Measurements from ENCODE around the gene NAA38. TPM values are rescaled to one million over a fixed set of nuclear protein-coding genes. Genes with fewer than 3 reads are reported as not detected.
"Not testable (repeated sequence)": the region's sequence is repeated elsewhere in the genome, so short reads cannot be mapped to it uniquely, and the experiment has no call there.

The NAA38 gene
- total RNA-seq, 3 donors from 2014 or later = 40.4 to 47.5 (median 41.5) TPM

GRCh38 chr17:7820231-7820630 lies 37.1 kb downstream of the NAA38 start:
- H3K4me1 Mint-ChIP-seq (ENCODE audit: low read depth) = peaks cover 3% of the 10 kb centered on the region
- ATAC-seq (no peak), DNase-seq (no peak)
- no peaks in the 10 kb centered on the region for H3K36me3 Mint-ChIP-seq (ENCODE audit: insufficient read depth)
- H3K9me3 Mint-ChIP-seq = no peaks in the 10 kb centered on the region
- no peak overlapping the region for H3K4me3 Mint-ChIP-seq
- no peaks in the 10 kb centered on the region for H3K27me3 Mint-ChIP-seq (ENCODE audit: low read depth)

- no peaks in the 10 kb centered on the region for H3K36me3 Mint-ChIP-seq (ENCODE audit: insufficient read depth)
- ATAC-seq = no peak
- H3K4me3 Mint-ChIP-seq = no peak overlapping the region
- H3K4me1 Mint-ChIP-seq (ENCODE audit: low read depth) = no peaks in the 10 kb centered on the region
- H3K9me3 Mint-ChIP-seq = no peaks in the 10 kb centered on the region
- DNase-seq = no peak
- H3K27me3 Mint-ChIP-seq (ENCODE audit: low read depth) = peaks cover 2% of the 10 kb centered on the region
Observed at GRCh38 chr17:7818746-7819645, 38.4 kb downstream of the NAA38 start.

DNA sequence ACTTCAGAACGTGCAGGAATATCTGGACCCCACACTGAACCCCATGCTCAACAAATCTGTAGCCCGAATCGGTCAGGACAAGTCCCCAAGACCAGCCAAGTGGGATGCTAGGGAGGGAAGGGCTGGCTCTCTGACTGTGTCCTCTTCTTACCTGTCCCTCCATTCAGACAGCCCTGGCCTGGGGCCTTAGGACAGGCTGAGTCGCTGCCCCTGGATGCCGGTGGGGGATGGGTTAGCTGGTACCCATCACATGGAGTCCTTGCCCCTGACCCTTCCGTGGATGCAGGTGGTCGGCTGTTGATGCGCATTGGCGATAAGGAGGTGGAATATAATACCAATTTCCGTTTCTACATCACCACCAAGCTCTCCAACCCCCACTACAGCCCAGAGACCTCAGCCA lies 39.3 kb downstream of the NAA38 start:
- Mint-ChIP-seq H3K9me3 (no peaks in the 10 kb centered on the region), H3K4me1 (ENCODE audit: low read depth) (no peaks in the 10 kb centered on the region), H3K4me3 (no peak overlapping the region), H3K36me3 (ENCODE audit: insufficient read depth) (no peaks in the 10 kb centered on the region), H3K27me3 (ENCODE audit: low read depth) (peaks cover 2% of the 10 kb centered on the region)
- DNase-seq (no peak), ATAC-seq (no peak)

DNA sequence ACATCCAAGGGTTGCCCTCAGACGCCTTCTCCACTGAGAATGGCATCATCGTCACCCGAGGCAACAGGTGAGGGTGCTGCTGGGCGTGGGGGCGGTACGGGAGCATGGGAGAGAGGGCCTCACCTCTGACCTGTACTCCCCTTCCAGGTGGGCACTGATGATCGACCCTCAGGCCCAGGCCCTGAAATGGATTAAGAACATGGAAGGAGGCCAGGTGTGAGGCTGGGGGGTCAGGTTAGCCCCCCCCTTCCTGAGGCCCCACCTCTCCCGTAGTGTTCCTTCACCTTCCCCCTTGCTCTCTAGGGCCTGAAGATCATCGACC lies 39.8 kb downstream of the NAA38 start:
- H3K4me1 Mint-ChIP-seq (ENCODE audit: low read depth) = no peaks in the 10 kb centered on the region
- H3K27me3 Mint-ChIP-seq (ENCODE audit: low read depth) = peaks cover 2% of the 10 kb centered on the region
- no peak overlapping the region for H3K4me3 Mint-ChIP-seq
- H3K9me3 Mint-ChIP-seq = no peaks in the 10 kb centered on the region
- DNase-seq (no peak), ATAC-seq (no peak)
- no peaks in the 10 kb centered on the region for H3K36me3 Mint-ChIP-seq (ENCODE audit: insufficient read depth)

DNA sequence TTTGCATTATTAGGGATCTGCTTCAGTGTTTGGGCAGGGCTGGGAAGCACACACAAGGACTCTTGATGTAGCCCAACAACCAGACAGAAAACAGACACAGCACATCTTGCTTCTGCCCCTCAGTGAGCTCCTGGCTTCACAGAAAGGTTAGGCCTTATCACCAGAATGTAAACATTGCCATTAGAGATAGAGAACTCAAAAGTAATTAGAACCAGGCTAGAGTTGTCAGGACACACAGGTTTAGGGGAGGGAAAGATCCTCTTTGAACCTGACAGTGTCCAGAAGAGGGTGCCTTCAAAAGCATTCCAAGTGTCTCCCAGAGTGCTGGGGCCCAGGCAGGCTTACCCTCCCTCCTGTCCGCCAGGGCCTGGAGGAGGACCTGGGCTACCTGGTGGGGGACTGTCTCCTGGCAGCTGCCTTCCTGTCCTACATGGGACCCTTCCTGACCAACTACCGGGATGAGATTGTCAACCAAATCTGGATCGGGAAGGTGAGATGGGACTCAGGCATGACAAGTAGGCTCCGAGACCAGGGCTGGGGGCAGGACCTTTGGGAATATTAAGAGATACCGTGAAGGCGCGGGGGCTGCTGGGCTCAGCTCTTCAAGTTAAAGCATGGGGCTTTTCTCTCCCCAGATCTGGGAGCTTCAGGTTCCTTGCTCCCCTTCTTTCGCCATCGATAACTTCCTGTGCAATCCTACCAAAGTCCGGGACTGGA lies 40.3 kb downstream of the NAA38 start:
- Mint-ChIP-seq H3K9me3 (no peaks in the 10 kb centered on the region), H3K36me3 (ENCODE audit: insufficient read depth) (no peaks in the 10 kb centered on the region), H3K4me3 (no peak overlapping the region), H3K27me3 (ENCODE audit: low read depth) (peaks cover 2% of the 10 kb centered on the region), H3K4me1 (ENCODE audit: low read depth) (no peaks in the 10 kb centered on the region)
- ATAC-seq (no peak), DNase-seq (no peak)

GRCh38 chr17:7814969-7815368 lies 42.4 kb downstream of the NAA38 start:
- H3K27me3 Mint-ChIP-seq (ENCODE audit: low read depth) = peaks cover 2% of the 10 kb centered on the region
- no peak overlapping the region for H3K4me3 Mint-ChIP-seq
- no peak for ATAC-seq
- no peaks in the 10 kb centered on the region for H3K4me1 Mint-ChIP-seq (ENCODE audit: low read depth)
- no peak for DNase-seq
- H3K36me3 Mint-ChIP-seq (ENCODE audit: insufficient read depth) = no peaks in the 10 kb centered on the region
- no peaks in the 10 kb centered on the region for H3K9me3 Mint-ChIP-seq

- Mint-ChIP-seq H3K27me3 (ENCODE audit: low read depth) (peaks cover 22% of the 10 kb centered on the region), H3K9me3 (no peaks in the 10 kb centered on the region), H3K4me3 (no peak overlapping the region), H3K4me1 (ENCODE audit: low read depth) (no peaks in the 10 kb centered on the region), H3K36me3 (ENCODE audit: insufficient read depth) (no peaks in the 10 kb centered on the region)
- DNase-seq (no peak), ATAC-seq (no peak)
Observed at GRCh38 chr17:7811251-7811650, 46.1 kb downstream of the NAA38 start.

GRCh38 chr17:7809791-7810343 lies 47.5 kb downstream of the NAA38 start:
- peaks cover 26% of the 10 kb centered on the region for H3K27me3 Mint-ChIP-seq (ENCODE audit: low read depth)
- H3K9me3 Mint-ChIP-seq; ATAC-seq; H3K36me3 Mint-ChIP-seq (ENCODE audit: insufficient read depth); H3K4me1 Mint-ChIP-seq (ENCODE audit: low read depth); H3K4me3 Mint-ChIP-seq; DNase-seq: not testable (repeated sequence)

DNA sequence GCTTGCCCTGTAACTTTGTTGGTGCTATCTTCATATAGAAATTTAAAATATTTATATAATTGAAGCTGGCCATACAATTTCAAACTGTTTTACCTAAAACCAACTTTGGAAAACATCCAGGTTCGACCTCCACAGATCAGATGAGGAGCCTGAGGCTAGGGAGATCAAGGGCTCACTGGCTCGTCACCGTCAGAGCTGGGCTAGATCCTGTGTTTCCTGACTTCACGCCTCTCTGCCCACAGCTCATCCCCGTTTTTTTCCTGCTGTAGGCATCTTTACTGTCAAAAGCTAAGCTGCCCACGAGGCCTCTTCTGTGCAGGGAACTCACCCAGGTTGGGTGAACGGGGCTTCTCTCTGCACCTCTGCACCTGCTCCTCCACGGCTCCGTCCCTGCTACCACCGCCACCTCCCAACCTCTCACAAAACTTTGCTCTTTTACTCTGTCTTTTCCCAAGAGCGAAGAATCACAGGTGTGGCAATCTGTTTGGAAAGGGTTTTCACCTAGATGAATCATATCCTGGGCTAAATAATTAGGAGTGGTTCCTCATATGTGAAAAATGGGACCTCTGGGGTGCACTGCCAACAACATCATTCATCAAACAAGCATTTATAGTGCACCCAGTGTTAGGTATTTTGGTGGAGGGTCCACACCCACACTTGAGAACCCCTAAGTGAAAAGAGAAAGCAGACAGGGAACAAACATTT lies 48.1 kb downstream of the NAA38 start:
- Mint-ChIP-seq H3K9me3 (no peaks in the 10 kb centered on the region), H3K36me3 (ENCODE audit: insufficient read depth) (no peaks in the 10 kb centered on the region), H3K4me3 (no peak overlapping the region), H3K27me3 (ENCODE audit: low read depth) (peaks cover 24% of the 10 kb centered on the region), H3K4me1 (ENCODE audit: low read depth) (no peaks in the 10 kb centered on the region)
- no peak for ATAC-seq
- DNase-seq = no peak

DNA sequence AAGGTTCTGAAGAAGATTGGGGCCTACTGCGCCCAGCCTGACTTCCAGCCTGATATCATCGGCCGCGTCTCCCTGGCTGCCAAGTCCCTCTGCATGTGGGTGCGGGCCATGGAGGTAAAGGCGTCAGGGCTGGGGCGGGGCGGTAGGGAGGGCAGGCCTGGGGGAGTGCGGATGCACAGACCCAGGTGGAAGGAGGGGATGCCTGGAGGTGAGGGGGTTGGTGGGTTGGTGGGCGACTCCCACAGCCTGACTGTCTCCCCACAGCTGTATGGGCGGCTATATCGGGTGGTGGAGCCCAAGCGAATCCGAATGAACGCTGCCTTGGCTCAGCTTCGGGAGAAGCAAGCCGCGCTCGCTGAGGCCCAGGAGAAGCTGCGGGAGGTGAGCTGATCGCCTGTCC lies 50.2 kb downstream of the NAA38 start:
- ATAC-seq = no peak
- Mint-ChIP-seq H3K36me3 (ENCODE audit: insufficient read depth) (no peaks in the 10 kb centered on the region), H3K4me1 (ENCODE audit: low read depth) (no peaks in the 10 kb centered on the region), H3K27me3 (ENCODE audit: low read depth) (peaks cover 37% of the 10 kb centered on the region), H3K9me3 (no peaks in the 10 kb centered on the region), H3K4me3 (no peak overlapping the region)
- DNase-seq = no peak

Other genes with a start within 250 kb of the NAA38 start
- 10 to 100 TPM; 53.7 to 57.6 (median 54.2) TPM for gene FXR2, start 242.7 kb downstream of the NAA38 start, total RNA-seq
- gene SAT2, start 229.7 kb downstream of the NAA38 start, total RNA-seq = 10 to 100 TPM; 14.9 to 18.1 (median 16.8) TPM
- not detected for gene SHBG, start 227.4 kb downstream of the NAA38 start, total RNA-seq
- under 1 TPM; 0.10 to 0.24 (median 0.13) TPM for gene ATP1B2, start 206.6 kb downstream of the NAA38 start, total RNA-seq
- gene TP53, start 170.1 kb downstream of the NAA38 start, total RNA-seq = 100 to 1,000 TPM in 1 of 3 donors, 10 to 100 TPM in 2; 93.0 to 106 (median 98.9) TPM
- 10 to 100 TPM; 27.3 to 34.9 (median 34.3) TPM for gene WRAP53, start 169.1 kb downstream of the NAA38 start, total RNA-seq
- gene EFNB3, start 152.4 kb downstream of the NAA38 start, total RNA-seq = under 1 TPM in 1 of 3 donors, not detected in 2; 0.08 TPM
- gene DNAH2, start 139.8 kb downstream of the NAA38 start, total RNA-seq = not detected
- gene KDM6B, start 23.3 kb downstream of the NAA38 start, total RNA-seq = 100 to 1,000 TPM; 187 to 226 (median 206) TPM
- gene TMEM88, start 2.5 kb downstream of the NAA38 start, total RNA-seq = 10 to 100 TPM in 1 of 3 donors, 1 to 10 TPM in 2; 8.9 to 11.1 (median 9.9) TPM
- 10 to 100 TPM; 19.7 to 20.8 (median 20.6) TPM for gene CYB5D1, start 444 bp upstream of the NAA38 start, total RNA-seq
- gene CHD3, start 31.2 kb upstream of the NAA38 start, total RNA-seq = 100 to 1,000 TPM; 117 to 127 (median 123) TPM
- gene RNF227, start 58.7 kb upstream of the NAA38 start, total RNA-seq = 1 to 10 TPM; 4.7 to 5.5 (median 5.0) TPM
- 10 to 100 TPM; 10.3 to 11.5 (median 11.4) TPM for gene KCNAB3, start 72.3 kb upstream of the NAA38 start, total RNA-seq
- 100 to 1,000 TPM; 123 to 134 (median 124) TPM for gene TRAPPC1, start 74.4 kb upstream of the NAA38 start, total RNA-seq
- 10 to 100 TPM; 31.8 to 37.1 (median 34.6) TPM for gene CNTROB, start 74.6 kb upstream of the NAA38 start, total RNA-seq
- gene GUCY2D, start 145.1 kb upstream of the NAA38 start, total RNA-seq = under 1 TPM in 1 of 3 donors, not detected in 2; 0.46 TPM
- under 1 TPM in 1 of 3 donors, not detected in 2; 0.14 TPM for gene ALOX15B, start 181.5 kb upstream of the NAA38 start, total RNA-seq
- 1 to 10 TPM in 1 of 3 donors, under 1 TPM in 2; 0.81 to 1.6 (median 0.95) TPM for gene ALOX12B, start 230.2 kb upstream of the NAA38 start, total RNA-seq